GM21529 (cell line): ENCODE results near the gene ENPEP.

Source experiments
- ATAC-seq: cut with Tn5 transposase; IDR thresholded peaks from one replicate; pipeline ENCODE4 v1.9.1; 2021; ENCODE audit not compliant: unreplicated experiment

The ENPEP gene

DNA sequence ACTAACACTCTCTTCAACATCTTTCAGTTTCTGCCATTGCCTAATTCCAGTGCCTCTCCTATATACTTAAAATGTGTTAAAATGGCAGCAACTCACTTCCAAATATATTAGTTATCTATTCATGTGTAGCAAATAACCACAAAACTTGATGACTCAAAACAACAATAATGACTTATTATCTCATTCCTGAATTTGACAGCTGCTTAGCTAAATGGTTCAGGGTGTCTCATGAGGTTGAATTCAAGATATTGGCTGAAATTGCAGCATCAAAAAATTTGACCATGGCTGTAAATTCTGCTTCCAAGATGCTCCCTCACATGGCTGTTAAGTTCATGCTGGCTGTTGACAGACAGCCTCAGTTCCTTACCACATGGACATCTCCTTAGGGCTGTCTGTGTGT, 121.6 kb downstream of the ENPEP start:
- no peak for ATAC-seq

- ATAC-seq: no peak
Measured at GRCh38 chr4:110602061-110602460, 126.1 kb downstream of the ENPEP start.

DNA sequence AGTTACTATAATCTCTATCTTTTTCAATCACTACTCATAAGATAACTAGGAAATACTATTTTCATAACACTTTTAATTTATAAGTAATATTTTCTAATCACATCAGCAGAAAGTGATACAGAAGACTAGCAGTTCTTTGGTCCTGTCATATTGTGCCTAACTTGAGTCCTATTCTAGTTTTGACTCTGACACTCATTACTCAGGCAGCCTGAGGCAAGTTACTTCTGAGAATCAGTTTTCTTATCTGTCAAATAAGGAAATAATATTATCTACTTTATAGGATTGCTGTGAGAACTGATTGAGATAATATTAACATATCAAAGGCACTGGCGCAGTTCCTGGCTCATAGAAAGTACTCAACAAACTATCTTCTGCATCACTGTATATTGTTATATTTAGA, 129.1 kb downstream of the ENPEP start:
- no peak for ATAC-seq

DNA sequence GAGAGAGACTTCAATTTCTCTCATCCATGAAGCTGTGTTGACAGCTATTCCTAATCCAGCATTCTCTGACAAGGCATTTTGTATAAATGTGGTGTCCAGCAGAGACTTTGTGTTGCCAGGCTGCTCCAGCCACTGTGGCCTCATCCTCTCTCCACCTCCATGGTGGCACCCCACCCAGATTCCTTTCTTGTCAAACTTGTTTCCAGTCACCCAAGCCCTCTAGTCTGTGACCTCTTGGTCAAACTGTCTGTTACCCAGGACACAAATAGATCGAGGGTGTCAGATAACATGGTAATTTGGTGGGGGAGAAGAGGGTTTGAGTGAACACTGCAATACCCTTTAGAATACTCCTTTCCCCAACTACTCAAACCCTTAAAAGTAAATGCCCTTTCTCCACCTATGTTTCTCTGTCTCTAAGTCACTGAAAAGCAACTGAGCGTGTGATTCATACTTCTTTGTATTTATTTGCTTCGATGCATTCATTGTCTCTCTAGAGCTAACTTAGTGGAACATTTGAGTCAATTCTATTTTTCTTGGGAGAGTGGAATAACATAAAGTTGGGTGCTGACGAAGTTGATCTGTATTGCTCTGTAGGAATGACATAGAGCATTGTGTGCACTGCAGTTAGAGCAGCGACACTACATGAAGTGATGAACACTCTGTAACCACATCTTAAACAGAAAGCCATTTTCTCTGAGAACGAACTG, 133.2 kb downstream of the ENPEP start:
- ATAC-seq: no peak

DNA sequence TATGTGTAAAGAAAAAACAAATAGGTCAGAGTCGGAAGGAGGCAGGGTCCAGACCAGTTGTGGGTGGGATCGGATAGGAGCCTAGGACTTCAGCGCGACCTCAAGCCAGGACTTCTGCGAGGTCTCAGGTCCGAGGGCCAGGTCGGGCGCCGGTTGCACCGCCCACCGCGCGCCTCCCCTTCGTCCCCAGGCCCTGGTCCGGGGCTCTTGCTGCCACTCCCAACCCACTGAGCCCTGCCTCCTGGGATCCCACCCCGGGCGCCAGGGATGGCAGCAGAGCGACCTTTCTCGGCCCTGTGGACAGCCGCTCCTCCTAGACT, 134.6 kb downstream of the ENPEP start:
- peak; percentile 2 for ATAC-seq

GRCh38 chr4:110610940-110611831, 135.2 kb downstream of the ENPEP start:
- peak; percentile 80 for ATAC-seq

- ATAC-seq: no peak
Measured at GRCh38 chr4:110611968-110612447, 136.1 kb downstream of the ENPEP start.

DNA sequence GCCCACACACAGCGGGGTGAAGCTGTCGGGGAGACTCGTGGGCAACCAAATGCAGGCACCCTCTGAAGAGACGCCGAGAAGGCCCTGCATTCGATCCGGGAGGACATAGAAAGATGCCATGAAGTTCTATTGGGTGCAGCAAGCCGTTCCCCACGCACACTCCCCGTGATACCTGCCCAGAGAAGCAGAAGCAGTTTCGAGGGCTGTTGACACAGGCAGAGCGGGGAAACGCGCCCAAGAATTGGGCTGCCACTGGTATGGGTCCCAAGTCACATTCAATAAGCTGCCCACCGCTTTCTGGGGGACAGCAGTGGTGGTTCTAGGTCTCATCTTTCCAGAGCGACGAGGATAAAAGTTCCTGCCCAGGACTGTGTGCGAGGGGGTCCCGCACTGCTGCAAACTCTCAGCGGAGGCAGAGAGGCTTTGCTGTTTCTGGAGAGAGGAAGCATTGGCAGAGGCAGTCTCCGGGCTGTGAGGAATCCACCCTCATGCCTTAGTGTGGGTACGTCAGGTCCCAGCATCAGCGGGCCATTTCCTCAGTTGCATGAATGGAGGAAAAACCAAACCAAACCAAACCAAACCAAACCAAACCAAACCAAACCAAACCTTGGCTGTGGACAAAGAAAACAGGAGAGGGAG, 136.8 kb downstream of the ENPEP start:
- ATAC-seq: no peak

GRCh38 chr4:110613745-110614144, 137.8 kb downstream of the ENPEP start:
- no peak for ATAC-seq

GRCh38 chr4:110614173-110614963, 138.4 kb downstream of the ENPEP start:
- ATAC-seq: no peak
